GM23248 (cell line): Measurements from ENCODE around the gene PARS2.

Experiments used
- EZH2 ChIP-seq: fragments of 200-600 bp; sonication (generic); IDR thresholded peaks from 2 replicates; pipeline ENCODE4 v1.6.1; 2018; ENCODE audit warnings: antibody characterized with exemption, mild to moderate bottlenecking; ENCODE audit not compliant: insufficient read depth, poor library complexity, severe bottlenecking
- EZH2phosphoT487 ChIP-seq: fragments of 200-600 bp; sonication (generic); IDR thresholded peaks from 2 replicates; pipeline ENCODE4 v1.6.1; 2018; ENCODE audit warnings: antibody characterized with exemption, moderate library complexity, mild to moderate bottlenecking, low read depth; ENCODE audit not compliant: insufficient read depth

GRCh38 chr1:54742282-54742681 is 22.0 kb downstream of the PARS2 start:
- no peak for TF ChIP-seq EZH2
- TF ChIP-seq EZH2phosphoT487: no peak
